HG02852 (cell line): ENCODE data around the gene CDKAL1.

Source experiments
- ATAC-seq: cut with Tn5 transposase; IDR thresholded peaks from one replicate; pipeline ENCODE4 v1.9.1; 2021; ENCODE audit warnings: mild to moderate bottlenecking, moderate library complexity; ENCODE audit not compliant: unreplicated experiment

The CDKAL1 gene

DNA sequence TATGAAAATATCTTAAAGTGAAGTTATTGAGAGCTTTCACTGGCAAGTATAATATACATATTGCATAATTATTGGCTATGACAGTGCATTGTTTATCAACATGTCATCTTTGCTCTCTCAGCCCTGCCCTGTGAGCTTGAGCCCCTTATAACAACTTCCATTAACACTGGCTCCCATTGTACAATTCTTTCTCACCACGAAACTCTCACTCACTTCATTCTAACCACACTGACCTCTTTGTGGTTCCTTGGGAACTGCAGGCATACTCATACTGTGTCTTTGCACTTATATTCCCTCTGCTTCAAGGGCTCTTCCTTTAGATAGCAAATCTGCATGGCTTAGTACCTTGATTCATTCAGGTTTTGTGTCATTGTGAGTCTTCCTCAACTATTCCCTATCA lies 411.8 kb downstream of the CDKAL1 start:
- peak; percentile 92 for ATAC-seq

DNA sequence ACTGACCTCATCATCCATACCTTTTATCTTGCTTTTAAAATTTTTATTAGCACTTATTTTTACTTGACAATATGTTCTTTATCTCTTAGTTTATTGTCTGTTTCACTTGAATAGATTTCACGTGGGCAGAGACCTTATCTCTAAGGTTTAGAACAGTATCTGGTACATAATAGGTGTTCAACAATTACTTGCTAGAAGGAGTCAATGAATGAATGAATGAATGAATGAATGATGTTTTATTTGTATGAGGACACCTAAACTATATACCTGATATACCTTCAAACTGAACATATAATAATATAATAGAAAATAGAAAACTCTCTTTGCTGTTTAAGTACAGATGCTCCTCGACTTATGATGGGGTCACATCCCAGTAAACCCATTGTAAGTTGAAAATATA lies 412.6 kb downstream of the CDKAL1 start:
- ATAC-seq: no peak

DNA sequence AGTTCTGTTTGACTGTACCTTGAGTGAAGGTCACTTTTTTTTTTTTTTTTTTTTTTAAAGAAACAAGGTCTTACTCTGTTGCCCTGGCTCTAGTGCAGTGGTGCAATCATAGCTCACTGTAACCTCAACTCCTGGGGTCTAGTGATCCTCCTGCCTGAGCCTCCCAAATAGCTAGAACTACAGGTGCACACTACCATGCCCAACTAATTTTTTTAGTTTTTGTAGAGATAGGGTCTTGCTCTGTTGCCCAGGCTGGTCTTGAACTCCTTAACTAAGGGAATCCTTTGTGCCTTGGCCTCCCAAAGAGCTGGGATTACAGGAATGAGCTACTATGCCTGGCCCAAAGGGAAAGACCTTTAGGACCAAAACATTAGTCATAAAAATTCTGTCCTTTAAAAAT lies 413.7 kb downstream of the CDKAL1 start:
- no peak for ATAC-seq

DNA sequence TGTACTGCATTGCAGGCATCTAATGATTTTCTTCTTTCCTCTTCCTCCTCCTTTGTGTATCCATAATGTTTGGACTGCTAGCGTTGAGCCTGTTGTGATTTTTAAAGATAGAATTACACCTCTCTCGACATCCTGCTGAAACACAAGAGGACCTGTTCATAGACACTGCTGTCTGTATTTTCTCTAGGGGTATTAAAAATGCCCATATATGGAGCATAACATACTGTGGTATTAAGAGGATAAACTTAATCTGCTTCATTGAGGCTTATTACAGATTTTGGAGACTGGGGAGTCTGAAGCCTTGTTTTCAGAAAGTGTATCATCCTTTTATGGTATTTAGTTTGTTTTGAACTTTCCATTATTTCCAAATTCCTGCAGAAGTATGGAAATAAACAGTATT lies 414.3 kb downstream of the CDKAL1 start:
- no peak for ATAC-seq

DNA sequence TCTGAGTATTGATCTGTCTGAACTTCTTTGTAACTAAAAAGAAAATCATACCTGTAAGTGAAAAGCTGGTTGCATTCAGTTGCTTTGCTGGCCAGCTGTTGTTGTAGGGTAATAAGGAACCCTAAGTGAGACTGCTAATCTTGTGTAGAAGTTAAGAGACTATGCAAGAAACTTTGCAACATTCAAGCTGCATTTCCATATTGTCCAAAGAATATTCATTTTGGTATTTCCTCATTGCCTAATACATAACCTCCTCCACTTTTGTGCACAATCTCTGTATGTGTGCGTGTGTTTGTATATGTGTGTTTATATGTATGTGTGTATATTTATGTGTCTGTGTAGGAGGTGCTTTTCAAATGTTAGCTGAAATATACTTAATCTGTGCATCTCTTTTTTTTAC lies 414.9 kb downstream of the CDKAL1 start:
- ATAC-seq: no peak

DNA sequence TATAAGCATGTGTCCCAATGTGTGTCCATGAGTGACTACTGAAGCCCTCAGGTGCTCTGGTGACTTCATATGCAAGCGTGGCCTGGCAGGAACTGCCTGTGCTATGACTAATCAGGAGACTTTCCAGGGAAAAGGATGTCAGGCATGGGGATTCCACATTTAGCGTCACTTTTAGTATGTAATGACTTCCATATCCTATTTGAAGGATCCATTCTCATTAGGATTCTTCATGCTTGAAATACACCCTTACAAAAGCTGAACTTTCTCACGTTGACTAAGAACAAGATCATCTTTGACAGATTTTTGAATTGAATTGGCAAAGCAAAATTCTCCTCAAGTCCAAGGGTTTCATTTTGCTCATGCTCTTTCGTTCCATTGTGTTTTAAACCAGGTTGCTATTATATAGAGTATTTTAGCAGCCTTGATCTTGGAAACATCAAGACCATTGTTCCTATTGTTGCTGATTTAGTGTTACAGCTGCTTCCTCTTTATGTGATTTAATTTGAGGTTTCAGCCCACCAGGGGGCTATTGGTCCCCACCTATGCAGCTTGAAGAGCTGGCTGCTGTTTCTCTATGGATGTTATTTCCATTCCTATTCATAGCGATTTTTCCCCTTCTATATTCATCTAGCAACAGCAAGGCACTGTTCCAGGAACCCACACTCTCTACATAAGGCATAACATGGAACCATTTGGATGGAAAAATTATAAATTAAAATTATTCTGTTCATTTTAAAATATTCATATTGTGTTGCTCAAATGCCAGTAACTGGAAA lies 418.6 kb downstream of the CDKAL1 start:
- no peak for ATAC-seq

DNA sequence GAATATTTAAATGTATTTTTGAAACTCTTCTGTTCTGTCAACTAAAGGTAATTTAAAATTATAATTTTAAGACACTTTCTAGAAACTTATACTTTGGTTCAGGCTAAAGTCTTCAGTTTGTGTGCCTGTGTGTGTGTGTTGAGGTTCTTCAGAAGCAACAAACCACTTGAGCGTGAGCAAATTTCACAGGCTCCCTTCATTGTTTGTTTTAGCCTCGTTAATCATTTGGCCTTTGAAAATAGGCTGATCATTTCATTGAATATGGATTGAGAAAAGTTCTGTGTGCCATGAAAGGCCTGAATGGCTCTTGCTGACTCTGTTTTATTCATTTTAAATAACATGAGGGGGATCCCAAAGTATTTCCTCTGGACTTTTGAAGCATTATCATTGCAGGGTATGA lies 420.1 kb downstream of the CDKAL1 start:
- no peak for ATAC-seq

DNA sequence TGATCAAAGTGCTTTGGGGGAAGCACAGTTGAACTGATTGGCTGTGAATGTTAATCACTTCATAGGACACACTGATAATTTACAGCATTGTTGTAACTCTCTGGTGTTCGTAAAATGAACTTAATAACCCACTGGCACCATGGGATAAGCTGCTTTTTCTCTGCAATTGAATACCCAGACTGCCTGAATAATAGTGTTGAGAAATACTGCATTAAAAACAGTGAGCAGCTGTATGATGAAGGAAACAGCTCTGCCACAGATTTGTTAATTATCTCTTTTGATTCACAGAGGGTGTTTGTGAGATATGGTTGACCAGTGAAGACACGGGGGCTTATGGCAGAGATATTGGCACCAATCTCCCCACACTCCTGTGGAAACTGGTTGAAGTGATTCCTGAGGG lies 420.9 kb downstream of the CDKAL1 start:
- ATAC-seq: no peak

DNA sequence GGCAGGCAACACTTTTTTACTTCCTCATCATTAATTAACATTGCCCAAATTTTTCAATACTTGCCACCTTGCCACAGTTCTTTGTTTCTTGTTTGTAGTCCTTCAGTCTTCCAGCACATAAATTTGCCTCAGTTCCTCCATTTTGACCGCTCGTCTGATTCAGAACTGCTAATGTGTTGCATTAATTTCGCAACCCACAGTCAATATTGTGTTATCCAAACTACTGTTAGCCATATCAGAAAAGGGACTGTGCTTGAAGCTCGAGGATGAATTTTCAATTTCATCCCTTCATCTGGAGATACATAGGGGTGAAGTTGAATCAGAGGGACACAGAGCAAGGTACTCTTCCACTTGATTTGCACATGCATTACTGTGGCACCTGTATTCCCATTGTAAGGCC lies 421.5 kb downstream of the CDKAL1 start:
- ATAC-seq: no peak

DNA sequence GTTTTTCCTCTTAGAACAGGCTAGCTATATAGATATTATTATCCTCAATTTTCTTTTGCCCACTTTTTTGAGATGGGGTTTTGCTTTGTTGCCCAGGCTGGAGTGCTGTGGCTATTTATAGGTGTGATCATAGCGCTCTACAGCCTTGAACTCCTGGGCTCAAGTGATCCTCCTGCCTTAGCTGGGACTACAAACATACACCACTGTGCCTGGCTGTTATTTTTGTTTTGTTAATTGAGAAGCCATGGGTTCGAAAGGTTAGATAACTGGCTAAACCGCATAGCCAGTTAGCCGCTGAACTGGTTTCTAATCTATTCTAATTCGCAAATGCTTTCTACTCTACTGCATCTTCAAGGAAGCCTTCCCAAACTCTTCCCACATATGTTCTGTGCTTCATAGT lies 425.8 kb downstream of the CDKAL1 start:
- no peak for ATAC-seq

DNA sequence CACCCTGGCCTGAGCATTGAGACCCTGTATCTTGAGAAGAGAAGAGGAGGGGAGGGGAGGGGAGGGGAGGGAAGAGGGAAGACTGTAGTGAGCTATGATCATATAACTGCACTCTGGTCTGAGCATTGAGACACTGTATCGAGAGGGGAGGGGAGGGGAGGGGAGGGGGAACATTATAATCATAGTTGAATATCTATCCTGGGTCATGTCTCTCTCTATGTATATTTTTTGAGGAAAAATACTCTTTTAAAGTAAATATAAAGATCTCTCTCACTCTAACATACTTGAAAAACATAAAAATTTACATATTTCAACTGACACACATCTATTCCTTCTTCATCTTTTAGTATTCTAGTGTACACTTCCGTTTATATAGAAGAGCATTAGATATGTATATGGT lies 431.0 kb downstream of the CDKAL1 start:
- no peak for ATAC-seq

DNA sequence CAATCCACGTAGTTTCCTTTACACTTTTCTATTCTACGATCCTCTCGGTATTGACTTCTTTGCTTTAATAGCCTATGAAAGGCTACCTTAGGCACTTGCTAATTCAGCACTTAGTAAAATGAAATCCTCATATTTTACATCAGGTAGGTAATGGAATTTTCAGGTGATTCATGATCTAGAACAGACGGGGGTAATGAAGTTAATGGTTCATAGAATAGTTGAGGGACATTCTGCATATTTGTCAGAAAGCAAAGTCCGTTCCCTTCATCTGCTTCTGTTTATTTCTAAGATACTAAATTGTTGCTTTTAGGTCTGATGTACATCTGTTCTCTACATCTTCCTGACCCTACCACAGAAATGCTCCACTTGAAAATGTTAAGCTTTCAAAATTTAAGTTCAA lies 431.7 kb downstream of the CDKAL1 start:
- ATAC-seq: no peak

DNA sequence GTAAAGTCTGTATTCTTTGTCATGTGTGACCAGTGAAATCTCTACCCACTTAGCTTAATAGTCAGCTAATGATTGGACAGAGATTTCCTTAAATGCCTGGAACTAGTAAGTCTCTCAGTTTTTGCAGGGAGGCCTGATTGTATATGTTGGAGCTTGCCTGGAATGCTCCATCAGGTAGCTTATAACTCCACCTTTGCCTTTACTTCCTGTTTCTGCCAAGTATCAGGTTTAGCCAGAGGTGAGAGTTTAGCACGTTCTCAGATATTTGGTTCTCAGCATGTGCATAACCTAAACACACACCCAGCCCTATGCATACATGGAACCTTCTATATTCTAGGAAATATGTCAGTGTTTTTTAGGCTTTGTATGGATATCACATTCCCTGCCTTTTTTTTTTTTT lies 435.3 kb downstream of the CDKAL1 start:
- no peak for ATAC-seq

DNA sequence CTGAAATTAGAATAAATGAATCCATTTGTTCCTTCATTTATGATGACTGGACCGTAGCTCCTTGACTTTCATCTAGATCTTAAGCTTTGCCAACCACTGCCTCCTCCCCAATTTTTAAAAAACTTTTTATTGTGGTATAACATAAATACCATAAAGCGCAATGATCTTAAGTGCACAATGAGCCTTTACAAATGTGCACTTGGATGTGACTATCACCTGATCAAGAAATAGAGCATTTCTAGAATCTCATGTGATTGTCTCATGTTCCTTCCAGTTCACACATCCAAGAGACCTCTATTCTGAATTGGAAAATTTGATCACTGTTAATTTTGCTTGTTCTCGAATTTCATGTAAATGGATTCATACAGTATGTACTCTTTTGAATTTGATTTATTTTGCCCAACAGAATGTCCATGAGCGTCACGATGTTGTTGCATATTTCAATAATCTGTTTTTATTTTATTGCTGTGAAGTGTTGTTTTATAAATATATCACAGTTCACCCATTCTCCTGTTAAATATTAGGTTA lies 442.2 kb downstream of the CDKAL1 start:
- no peak for ATAC-seq

DNA sequence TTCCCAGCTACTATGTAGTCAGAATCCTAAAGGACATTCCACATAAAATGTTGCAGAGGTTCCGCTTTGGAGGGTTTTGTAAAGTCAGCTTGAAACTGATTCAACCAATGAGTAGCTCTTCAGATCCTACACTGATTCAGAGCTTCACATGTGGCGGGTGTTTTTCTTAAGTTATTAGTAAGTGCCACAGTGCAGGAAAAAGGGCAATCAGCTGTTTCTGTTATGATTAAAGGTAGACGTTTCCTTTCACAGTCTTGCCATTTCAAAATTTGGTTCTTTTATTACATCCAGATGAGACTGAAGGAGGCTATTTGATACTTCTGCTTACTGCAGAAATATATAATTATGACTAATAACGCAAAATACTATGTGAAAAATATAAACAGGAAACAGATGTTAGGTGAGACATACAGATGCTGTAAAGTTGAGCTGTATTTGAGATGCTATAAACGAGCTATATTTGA lies 443.9 kb downstream of the CDKAL1 start:
- ATAC-seq: peak; percentile 92

DNA sequence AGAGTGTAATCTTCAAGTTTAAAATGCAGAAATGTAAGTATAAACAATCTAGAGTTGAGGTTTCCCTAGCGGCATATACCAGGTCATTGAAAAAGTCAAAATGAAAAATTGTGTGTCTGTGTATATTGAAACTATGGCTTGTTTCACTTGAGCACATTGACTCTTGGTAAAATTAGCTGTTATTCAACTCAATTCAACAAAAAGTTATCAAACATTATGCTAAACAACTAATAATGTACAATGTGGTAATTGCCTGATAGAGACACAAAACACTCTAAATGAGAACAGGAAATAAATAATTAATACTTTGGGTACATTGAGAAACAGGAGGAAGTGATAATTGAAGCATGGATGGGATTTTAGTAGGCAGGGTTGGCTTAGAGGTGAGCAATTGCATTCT lies 444.8 kb downstream of the CDKAL1 start:
- no peak for ATAC-seq

DNA sequence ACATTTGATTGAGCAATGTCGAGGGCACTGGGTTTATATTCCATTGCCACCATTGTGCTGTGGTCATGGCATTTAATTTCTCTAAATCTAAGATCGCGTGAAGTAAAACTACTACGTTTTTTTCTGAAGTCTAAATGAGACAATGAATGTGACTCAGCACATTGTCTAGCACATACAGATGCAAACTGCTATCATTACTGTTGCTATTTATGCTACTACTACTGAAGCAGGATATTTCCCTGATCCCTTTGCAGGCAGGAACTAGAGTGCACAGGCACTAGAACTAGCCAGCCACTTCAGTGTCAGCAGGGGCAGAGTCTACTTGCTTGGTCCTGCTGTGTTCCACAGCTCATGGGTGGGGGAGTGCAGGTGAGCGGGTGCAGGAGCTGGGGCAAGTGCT lies 449.7 kb downstream of the CDKAL1 start:
- no peak for ATAC-seq

DNA sequence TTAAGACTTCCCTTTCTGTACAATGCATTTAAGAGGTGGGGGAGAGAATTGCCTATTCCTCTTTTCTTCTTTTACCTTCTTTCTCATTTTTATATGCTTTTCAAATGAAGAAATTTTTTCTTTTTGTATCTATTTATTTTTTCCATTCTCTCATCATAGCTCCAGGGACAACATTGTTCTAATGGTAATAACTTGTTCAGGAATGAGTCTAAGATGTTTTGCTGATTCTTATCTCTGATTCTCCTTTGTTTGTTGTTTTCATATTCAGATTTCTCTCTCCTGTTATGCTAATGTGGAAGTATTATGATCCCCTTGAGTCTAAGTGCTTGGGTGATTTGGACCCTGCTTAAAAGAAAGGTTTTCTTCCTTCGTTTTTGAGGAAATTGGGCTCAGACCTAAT lies 451.6 kb downstream of the CDKAL1 start:
- ATAC-seq: no peak

DNA sequence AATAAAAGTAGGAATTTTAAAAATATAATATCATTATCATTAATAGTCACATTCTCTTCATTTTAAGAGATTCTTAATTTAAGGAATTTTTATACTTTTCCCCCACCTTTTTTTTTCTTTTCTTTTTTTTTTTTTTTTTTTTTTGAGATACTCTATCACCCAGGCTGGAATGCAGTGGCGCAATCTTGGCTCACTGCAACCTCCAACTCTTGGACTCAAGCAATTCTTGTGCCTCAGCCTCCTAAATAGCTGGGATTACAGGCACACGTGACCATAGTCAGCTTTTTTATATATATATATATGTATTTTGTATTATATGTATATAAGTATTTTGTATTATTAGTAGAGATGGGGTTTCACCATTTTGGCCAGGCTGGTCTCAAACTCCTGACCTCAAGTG lies 457.7 kb downstream of the CDKAL1 start:
- no peak for ATAC-seq

DNA sequence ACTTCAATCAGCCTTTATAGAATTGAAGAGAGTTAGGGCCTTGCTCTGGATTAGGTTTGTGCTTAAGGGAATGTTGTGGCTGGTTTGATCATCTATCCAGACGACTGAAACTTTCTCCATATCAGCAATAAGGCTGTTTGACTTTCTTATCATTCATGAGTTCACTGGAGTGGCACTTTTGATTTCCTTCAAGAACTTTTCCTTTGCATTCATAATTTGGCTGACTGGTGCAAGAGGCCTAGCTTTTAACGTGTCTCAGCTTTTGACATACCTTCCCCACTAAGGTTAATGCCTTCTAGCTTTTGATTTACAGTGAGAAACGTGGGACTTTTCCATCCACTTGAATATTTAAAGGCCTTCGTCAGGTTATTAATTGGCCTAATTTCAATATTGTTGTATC lies 461.8 kb downstream of the CDKAL1 start:
- no peak for ATAC-seq

DNA sequence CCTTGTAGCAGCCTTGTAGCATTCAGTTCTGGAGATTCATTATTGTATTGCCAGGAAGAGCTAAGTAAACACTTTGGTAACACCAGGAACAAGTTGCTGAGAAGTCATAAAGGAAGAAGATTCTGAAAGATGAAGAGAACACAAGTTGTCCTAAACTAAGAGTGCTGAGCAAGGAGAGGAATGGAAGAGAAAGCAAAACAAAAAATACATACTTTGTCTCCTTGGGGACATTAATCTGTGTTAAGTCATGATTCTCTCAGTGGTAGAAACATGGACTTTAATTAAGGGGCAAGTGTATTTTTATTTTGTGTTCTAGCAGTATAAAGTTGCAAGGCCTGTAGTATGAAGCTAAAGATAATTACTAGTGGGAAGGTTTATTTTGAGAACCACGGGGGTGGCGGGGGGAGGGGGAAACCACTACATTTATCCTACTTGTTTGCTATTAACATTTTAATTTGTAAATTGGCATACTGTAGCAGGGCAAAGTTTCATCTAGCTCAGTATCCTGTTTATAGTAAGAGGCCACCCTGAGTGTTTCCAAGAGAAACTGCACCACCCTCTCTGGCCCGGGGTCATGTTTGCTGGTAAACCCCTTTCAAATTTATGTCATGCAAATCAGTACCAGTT lies 463.0 kb downstream of the CDKAL1 start:
- no peak for ATAC-seq

DNA sequence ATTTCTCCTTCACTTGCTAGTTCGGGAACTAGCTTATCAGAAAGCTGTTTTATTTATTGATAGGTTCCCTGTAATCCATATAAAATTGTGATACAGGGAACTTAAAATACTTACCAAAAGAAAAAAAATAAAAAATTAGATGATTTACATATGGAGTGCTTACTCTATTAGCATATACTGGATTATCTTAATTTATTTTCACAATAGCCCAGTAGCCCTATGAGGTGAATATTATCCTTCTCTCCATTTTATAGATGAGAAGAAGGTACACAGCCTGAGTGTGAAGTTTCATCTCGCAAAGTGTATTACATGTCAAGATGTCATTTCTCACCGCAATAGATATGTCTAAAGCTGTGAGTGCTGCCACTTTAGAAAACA lies 463.5 kb downstream of the CDKAL1 start:
- ATAC-seq: no peak
